ENCODE results near the gene CROCC2.

CROCC2 gene

DNA sequence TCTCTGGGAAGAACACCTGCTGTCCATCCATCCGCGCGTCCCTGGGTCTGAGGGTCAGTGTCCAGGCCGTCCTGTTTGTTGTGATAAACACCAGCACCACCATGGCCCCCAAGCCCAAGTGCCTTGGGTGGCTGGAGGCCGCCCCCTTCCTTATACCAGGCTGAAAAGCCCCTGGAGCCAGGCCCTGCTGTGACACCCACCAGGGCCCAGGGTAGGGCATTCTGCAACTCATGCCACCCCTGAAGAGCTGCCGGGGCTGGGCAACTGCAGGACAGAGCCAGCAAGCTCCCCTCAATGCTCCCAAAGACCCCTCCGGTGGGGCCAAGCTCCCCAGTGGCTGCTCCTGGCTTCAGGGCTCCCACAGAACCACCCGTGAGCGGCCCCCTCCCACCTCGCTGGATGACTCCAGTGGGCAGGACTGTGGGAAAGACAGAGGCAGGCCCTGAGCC lies 60.3 kb downstream of the CROCC2 start:
- no peak overlapping the region for H3K27ac ChIP-seq
- TF ChIP-seq, protein P1, sequence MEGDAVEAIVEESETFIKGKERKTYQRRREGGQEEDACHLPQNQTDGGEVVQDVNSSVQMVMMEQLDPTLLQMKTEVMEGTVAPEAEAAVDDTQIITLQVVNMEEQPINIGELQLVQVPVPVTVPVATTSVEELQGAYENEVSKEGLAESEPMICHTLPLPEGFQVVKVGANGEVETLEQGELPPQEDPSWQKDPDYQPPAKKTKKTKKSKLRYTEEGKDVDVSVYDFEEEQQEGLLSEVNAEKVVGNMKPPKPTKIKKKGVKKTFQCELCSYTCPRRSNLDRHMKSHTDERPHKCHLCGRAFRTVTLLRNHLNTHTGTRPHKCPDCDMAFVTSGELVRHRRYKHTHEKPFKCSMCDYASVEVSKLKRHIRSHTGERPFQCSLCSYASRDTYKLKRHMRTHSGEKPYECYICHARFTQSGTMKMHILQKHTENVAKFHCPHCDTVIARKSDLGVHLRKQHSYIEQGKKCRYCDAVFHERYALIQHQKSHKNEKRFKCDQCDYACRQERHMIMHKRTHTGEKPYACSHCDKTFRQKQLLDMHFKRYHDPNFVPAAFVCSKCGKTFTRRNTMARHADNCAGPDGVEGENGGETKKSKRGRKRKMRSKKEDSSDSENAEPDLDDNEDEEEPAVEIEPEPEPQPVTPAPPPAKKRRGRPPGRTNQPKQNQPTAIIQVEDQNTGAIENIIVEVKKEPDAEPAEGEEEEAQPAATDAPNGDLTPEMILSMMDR (conservative IDR thresholded peaks at IDR 0.05), result no peak

DNA sequence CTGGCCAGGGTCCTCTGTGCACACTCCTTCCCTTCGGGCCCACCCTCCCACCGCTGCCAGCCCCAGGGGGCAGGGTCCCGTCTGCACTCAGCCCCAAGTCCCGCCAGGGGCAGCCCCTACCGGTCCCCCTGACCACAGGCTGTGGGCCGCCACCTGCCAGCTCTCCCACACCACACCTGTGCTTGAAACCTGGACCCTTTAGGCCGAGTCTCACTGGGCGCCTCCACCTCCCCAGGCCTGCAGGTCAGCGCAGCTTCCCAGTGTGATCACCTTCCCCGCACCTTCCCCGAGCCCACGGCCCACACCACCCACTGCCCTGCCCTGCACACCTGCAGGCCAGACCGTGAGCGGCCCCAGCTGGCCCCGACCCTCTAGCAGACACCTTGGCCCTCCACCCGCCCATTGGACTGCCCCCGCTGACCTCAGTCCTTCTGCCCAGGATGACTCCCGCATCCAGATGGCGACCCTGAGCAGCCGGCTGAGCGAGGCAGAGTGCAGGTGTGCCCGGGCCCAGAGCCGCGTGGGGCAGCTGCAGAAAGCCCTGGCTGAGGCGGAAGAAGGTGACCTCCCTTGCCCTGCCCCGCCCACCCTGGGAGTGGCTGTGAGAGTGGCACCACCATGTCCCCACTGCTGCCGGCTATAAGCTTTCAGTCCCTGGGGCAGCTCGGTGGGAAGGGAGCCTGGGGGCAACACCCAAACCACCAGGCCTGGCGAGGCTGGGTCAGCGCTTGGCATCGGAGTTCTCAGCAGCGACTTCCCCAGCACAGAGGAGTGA lies 61.0 kb downstream of the CROCC2 start:
- H3K27ac ChIP-seq, result no peak overlapping the region
- TF ChIP-seq, protein P1 (conservative IDR thresholded peaks at IDR 0.05), result no peak

DNA sequence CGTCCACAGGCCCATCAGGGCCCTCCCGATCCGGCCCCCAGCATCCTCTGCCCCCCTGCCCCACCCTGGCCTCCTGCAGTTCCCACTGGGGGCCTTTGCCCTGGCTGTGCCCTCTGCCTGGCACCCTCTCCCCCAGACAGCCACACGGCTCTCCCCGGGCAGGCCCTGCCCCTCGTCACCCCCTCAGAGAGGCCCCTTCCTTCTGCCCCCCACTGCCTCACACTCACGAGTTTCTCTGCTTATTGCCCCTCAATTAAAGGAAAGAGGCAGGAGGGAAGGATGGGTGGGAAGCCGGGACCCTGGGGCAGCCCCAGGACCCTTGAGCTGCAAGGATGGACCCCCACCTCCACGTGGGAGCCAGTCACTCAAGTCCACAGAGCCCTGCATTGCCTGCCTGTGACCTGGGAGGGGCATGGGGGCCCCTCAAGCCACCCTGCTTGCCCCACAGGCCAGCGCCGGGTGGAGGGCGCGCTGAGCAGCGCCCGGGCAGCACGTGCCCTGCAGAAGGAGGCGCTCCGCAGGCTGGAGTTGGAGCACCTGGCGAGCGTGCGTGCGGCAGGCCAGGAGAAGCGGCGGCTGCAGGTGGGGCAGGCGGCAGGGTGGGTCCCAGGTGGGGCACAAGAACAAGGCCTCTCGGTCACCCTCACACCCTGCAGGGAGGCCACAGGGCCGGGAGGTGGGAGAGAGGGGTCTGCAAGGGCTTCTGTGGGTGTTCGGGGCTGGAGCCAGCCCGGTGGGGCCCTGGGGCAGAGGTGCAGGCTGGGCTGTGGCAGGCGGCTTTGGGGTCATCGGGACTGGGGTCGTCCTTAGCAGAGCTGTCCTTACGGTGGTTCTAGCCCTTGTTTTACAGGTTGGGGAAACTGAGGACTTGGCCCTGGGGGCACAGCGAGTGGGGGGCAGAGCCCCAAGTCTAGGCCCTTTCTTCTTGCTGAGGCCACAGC lies 61.8 kb downstream of the CROCC2 start:
- TF ChIP-seq, protein P1 (conservative IDR thresholded peaks at IDR 0.05), result no peak

DNA sequence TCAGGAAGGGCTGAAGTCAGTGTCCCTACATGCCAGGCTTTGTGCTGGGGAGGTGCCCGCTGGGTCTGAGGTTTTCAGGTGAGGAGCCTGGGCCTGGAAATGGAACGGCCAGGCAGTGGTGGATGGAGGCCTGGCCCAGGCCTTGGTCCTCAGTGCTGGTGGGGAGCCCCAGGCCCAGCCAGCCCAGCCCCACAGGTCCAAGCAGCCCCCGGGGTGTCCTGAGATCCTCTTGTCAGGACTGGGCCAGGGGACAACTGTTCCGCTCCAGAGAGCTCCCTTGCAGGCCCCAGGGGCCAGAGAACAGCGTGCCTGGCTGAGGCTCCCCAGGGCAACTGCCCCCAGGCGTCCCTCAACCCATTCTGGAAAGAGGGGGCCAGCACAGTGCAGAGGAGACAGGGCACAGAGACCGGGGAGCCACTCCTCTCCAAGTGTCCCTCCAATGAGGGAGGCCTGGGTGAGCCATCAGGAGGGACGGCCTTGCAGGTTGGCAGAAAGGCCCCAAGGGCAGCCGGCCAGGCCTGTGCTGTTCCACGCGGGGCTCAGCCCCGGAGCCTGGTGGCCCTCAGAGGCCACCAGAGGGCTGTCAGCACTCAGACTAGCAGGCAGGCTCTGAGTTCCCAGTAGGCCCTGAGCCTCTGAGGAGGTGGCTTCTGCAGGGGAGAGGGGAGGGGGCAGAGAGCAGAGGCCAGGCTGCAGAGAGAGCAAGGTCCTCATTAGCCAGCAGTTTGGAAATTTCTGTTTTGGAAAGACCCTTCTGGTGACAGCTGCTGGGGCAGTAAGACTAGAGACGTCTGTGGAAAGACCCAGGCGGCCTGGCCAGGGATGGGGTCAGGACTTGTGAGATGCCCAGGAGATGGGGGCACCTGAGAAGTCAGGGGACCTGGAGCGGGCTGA lies 62.8 kb downstream of the CROCC2 start:
- H3K27ac ChIP-seq, result no peak overlapping the region
- TF ChIP-seq, protein P1 (conservative IDR thresholded peaks at IDR 0.05), result no peak; the same call in 1 of the 2 replicates

More for the DNA sequence above, 61.8 kb downstream of the CROCC2 start:
- H3K27ac ChIP-seq, result no peak overlapping the region

DNA sequence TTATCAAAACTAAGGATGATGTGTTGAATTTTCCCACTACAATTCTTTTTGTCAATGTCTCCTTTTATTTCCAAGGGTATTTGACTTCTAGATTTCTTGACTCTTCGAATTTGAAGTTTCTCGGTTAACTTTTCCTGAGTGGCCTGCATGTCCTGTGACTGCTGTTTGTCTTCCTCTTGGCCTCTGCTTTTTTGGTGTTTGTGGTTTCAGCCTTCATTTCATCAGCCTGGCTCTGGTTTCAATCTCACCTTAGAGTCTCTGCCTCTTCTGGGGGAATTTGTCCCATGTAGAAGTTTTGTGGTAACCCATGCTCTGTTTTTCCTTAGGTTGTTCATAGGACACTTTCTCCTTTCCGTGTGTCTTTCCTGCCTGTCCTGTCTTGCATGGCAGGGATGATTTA lies 64.0 kb downstream of the CROCC2 start:
- TF ChIP-seq, protein P1 (conservative IDR thresholded peaks at IDR 0.05), result no peak
- H3K27ac ChIP-seq, result no peak overlapping the region

DNA sequence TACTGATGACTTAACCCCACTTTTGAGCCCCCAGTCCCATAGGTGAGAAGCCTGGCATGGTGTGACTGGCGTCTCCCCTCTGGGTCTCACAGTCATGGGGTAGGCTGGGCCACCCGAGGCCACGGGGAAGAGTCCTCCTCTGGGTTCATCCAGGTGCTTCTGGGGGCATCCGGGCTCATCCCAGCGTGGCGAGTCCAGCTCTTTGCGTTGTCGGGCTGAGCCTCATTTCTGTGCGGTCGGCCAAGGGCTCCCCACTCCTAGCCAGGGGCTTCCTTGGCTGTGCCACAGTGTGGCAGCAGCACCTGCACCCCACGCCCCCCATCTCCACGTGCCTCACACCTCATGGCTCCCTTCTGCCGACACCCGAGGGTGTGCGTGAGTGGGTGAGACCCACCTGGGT lies 64.7 kb downstream of the CROCC2 start:
- H3K27ac ChIP-seq, result no peak overlapping the region
- TF ChIP-seq, protein P1 (conservative IDR thresholded peaks at IDR 0.05), result no peak
